Measurements from ENCODE around the gene DNAJB9. TPM values are rescaled to one million over a fixed set of nuclear protein-coding genes. Genes with fewer than 3 reads are reported as not detected.

Gene DNAJB9
- 16.2 TPM for total RNA-seq

DNA sequence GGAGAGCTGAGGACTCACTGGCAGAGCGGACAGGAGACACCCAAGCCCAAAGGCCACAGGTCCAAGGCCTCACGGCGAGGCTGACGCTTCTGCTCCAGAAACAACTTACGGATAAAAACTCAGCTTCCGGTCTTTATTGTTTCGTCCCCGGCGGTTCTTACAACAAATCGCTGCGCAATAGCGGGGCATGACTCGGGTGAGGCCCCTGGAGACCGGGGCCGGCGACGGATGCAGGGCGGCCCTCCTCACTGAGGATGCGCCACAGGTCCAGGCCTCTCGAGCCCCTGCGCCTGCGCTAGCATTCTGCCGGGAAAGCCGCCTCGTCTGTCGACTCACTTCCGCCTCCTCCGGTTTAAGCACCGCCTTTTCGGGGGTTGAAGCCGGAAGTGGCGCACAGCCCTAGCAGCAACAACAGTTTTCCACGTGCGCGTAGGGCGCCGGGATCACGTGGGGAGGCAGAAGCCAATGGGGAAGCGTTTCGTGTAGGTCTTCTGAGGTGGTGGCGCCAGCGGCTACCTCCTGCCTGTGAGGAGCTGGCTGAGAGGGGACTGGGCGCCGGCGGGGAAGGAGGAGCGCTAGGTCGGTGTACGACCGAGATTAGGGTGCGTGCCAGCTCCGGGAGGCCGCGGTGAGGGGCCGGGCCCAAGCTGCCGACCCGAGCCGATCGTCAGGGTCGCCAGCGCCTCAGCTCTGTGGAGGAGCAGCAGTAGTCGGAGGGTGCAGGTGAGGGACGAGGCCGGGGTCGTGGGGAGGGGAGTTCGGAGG is at the start of gene DNAJB9, which contains the start of gene THAP5:
TSS of gene DNAJB9 (plus strand) at position 494 of the 765 bp plus-strand sequence. CDS start 1,853 bp downstream, outside the sequence.
TSS of gene THAP5 (minus strand) at position 326 of the 765 bp plus-strand sequence. CDS start at position 189, 137 bp downstream.
- Histone ChIP-seq H3K36me3 (ENCODE audit: control insufficient read depth in 3 of 3, insufficient read depth in 3 of 3, low read length in 3 of 3) (peaks cover 0 to 17% (median 16%) of the 10 kb centered on the region in 3 donors), H3K9me3 (ENCODE audit: control insufficient read depth in 3 of 3, low read length in 3 of 3) (no peaks in the 10 kb centered on the region), H3K27me3 (ENCODE audit: control insufficient read depth in 3 of 3, insufficient read depth in 3 of 3, low read length in 3 of 3) (no peaks in the 10 kb centered on the region), H3K27ac (ENCODE audit: low read depth, low read length) (peak within 1 kb of the TSS; percentile 99), H3K4me3 (ENCODE audit: low read length in 3 of 3) (peak within 1 kb of the TSS; percentile 92 to 98 (median 93)), H3K4me1 (ENCODE audit: control insufficient read depth in 3 of 3, insufficient read depth in 3 of 3, low read length in 3 of 3) (peaks cover 11 to 26% (median 18%) of the 10 kb centered on the region in 3 donors), H3K9ac (ENCODE audit: low read depth in 1 of 3, low read length in 3 of 3) (peak within 1 kb of the TSS; percentile 97 to 99 (median 99))

DNA sequence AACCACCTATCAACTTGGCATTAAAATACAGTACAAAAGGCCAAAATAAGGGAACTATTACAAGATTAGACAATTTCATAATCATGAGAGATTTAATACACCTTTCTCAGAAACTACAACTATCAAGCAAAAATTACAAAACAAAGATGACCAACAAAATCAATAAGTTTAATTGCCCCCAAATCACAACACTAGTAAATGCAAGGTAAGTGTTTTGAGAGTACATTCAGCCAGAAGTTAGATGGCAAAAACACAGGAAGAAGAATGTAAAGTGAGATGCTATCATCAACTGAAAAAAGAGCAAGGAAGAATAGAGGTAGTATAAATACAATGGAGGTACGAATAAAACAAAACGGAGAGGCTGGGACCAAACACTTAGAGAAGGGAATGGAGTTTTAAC is 46.9 kb upstream of the DNAJB9 start:
- Histone ChIP-seq H3K4me1 (ENCODE audit: control insufficient read depth in 3 of 3, insufficient read depth in 3 of 3, low read length in 3 of 3) (peaks cover 16 to 21% (median 19%) of the 10 kb centered on the region in 3 donors), H3K27ac (ENCODE audit: low read depth, low read length) (no peak overlapping the region), H3K4me3 (ENCODE audit: low read length in 3 of 3) (no peak overlapping the region)

DNA sequence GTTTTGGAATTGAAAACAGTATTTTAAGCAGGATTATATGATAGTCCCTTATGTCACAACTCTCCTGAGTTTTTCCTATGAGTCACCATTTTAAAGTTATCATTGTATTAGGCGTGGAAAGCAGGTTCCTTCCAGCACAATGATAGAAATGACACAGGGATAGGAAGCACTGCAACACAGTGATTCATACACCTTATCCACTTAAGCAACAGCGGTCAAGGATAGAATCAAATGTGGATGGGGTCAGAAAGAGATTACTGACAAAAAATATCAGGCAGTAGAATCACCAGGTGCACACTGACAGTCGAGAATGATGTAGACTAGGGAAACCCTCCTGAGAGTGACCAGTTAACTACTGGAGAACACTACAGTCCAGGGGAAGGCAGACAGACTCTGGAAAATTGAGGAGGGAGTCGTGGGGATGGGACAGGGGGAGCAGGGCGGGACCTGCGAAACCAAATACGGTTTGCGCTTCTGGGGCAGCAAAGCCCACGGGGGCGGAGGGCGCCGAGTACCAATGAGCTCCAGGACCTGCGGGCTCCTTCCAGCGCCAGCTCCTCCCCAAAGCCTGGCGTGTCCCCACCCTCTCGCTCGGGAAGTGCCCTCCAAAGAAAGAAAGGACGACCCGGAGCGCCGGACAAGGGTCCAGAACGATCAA is 44.2 kb upstream of the DNAJB9 start:
- Histone ChIP-seq H3K9me3 (ENCODE audit: control insufficient read depth in 3 of 3, low read length in 3 of 3) (no peaks in the 10 kb centered on the region), H3K4me1 (ENCODE audit: control insufficient read depth in 3 of 3, insufficient read depth in 3 of 3, low read length in 3 of 3) (peaks cover 16 to 19% (median 18%) of the 10 kb centered on the region in 3 donors), H3K27ac (ENCODE audit: low read depth, low read length) (peak overlapping the region; percentile 99), H3K4me3 (ENCODE audit: low read length in 3 of 3) (peak overlapping the region; percentile 90 to 97 (median 91)), H3K27me3 (ENCODE audit: control insufficient read depth in 3 of 3, insufficient read depth in 3 of 3, low read length in 3 of 3) (no peaks in the 10 kb centered on the region), H3K9ac (ENCODE audit: low read depth in 1 of 3, low read length in 3 of 3) (peak overlapping the region; percentile 95 to 96 (median 96)), H3K36me3 (ENCODE audit: control insufficient read depth in 3 of 3, insufficient read depth in 3 of 3, low read length in 3 of 3) (no peaks in the 10 kb centered on the region)

More for the DNA sequence above, 46.9 kb upstream of the DNAJB9 start:
- Histone ChIP-seq H3K36me3 (ENCODE audit: control insufficient read depth in 3 of 3, insufficient read depth in 3 of 3, low read length in 3 of 3) (peaks cover 0 to 6% (median 6%) of the 10 kb centered on the region in 3 donors), H3K27me3 (ENCODE audit: control insufficient read depth in 3 of 3, insufficient read depth in 3 of 3, low read length in 3 of 3) (no peaks in the 10 kb centered on the region), H3K9me3 (ENCODE audit: control insufficient read depth in 3 of 3, low read length in 3 of 3) (no peaks in the 10 kb centered on the region), H3K9ac (ENCODE audit: low read depth in 1 of 3, low read length in 3 of 3) (no peak overlapping the region)

DNA sequence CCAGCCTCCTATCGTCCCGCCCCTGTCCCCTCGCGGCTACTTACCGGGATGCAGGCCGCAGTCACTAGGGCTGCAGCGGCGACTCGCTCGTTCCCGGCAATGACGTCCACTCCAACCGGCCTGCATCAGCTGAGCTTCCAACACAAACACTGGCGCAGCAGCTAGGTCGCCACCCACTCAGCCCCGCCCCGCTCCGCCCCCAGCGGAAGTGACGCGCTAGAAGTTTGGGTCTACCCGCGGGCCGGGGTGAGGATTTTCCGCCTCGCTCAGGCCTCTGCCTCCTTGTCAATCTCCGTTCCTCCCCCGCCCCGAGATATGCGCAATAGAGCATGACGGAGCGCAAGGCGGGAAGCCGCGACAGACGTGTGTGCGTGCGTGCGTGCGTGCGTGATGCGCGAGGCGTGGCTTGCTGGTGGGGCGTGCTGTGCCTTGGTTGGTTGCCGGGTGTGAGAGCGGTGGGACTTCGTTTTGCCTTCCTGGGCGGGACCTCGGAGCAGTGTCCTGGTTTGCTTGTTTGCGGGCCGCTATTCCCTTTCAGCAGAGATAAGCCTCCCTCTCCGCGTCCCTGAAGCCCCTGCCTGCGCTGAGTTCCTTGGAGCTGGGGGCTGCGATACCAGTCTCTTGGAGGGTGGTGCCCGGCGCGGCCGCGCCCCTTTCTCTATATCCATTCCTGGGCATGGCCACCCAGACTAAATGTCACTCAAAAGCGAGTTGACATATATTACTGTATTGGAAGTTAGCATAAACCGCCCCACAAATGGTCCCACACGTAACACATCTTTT is 43.5 kb upstream of the DNAJB9 start, which contains the start of gene PNPLA8:
TSS of gene PNPLA8 (minus strand) at position 151 of the 783 bp plus-strand sequence. CDS start 10,644 bp downstream, outside the sequence.
- no peaks in the 10 kb centered on the region for H3K27me3 ChIP-seq (ENCODE audit: control insufficient read depth in 3 of 3, insufficient read depth in 3 of 3, low read length in 3 of 3)
- H3K9me3 ChIP-seq (ENCODE audit: control insufficient read depth in 3 of 3, low read length in 3 of 3): no peaks in the 10 kb centered on the region
- H3K9ac ChIP-seq (ENCODE audit: low read depth in 1 of 3, low read length in 3 of 3): peak within 1 kb of the TSS; percentile 96 to 97 (median 96)
- H3K4me1 ChIP-seq (ENCODE audit: control insufficient read depth in 3 of 3, insufficient read depth in 3 of 3, low read length in 3 of 3): peaks cover 16 to 19% (median 18%) of the 10 kb centered on the region in 3 donors
- H3K27ac ChIP-seq (ENCODE audit: low read depth, low read length): peak within 1 kb of the TSS; percentile 99
- H3K4me3 ChIP-seq (ENCODE audit: low read length in 3 of 3): peak within 1 kb of the TSS; percentile 90 to 97 (median 91)
- H3K36me3 ChIP-seq (ENCODE audit: control insufficient read depth in 3 of 3, insufficient read depth in 3 of 3, low read length in 3 of 3): no peaks in the 10 kb centered on the region

DNA sequence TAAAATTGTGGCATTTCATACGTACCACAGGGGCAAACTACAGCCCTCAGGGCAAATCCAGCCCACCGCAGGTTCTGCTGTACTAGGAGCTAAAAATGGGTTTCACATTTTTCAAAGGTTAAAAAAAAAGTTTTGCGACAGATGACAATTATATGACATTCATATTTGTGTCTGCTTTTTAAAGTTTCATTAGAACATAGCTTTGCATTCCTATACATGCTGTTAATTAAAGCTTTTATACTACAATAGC is 43.0 kb upstream of the DNAJB9 start:
- H3K4me1 ChIP-seq (ENCODE audit: control insufficient read depth in 3 of 3, insufficient read depth in 3 of 3, low read length in 3 of 3): peaks cover 16 to 19% (median 18%) of the 10 kb centered on the region in 3 donors
- H3K9ac ChIP-seq (ENCODE audit: low read depth in 1 of 3, low read length in 3 of 3): peak overlapping the region; percentile 93 to 97 (median 96)
- no peaks in the 10 kb centered on the region for H3K36me3 ChIP-seq (ENCODE audit: control insufficient read depth in 3 of 3, insufficient read depth in 3 of 3, low read length in 3 of 3)
- no peaks in the 10 kb centered on the region for H3K9me3 ChIP-seq (ENCODE audit: control insufficient read depth in 3 of 3, low read length in 3 of 3)
- peak overlapping the region; percentile 88 to 91 (median 89) for H3K4me3 ChIP-seq (ENCODE audit: low read length in 3 of 3)
- no peaks in the 10 kb centered on the region for H3K27me3 ChIP-seq (ENCODE audit: control insufficient read depth in 3 of 3, insufficient read depth in 3 of 3, low read length in 3 of 3)
- H3K27ac ChIP-seq (ENCODE audit: low read depth, low read length): peak overlapping the region; percentile 99

DNA sequence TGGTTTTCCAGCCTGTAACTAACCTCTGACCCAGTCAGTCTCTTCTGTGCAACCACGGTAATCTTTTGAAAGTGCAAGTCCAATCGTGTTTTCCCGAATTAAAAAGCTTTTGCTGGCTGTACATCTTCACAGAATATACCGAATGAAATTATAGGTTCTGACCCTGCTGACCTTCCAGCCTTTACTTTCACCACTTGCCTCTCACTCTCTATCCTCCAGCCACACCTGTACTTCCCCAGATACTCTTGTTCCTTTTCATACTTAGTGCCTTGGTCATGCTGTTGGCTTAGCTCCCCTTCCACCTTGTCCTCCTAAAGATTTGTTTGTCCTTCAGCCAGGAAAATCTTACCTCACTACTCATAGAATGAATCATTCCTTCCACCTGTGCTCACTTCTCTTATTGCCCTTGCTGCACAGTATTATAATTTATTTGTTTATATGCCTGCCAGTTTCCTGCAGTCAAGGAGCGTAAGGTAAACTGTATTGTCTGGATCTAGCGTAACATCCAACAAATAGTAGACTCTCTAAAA is 41.4 kb upstream of the DNAJB9 start:
- Histone ChIP-seq H3K36me3 (ENCODE audit: control insufficient read depth in 3 of 3, insufficient read depth in 3 of 3, low read length in 3 of 3) (no peaks in the 10 kb centered on the region), H3K9me3 (ENCODE audit: control insufficient read depth in 3 of 3, low read length in 3 of 3) (no peaks in the 10 kb centered on the region), H3K9ac (ENCODE audit: low read depth in 1 of 3, low read length in 3 of 3) (no peak overlapping the region), H3K27ac (ENCODE audit: low read depth, low read length) (no peak overlapping the region), H3K4me1 (ENCODE audit: control insufficient read depth in 3 of 3, insufficient read depth in 3 of 3, low read length in 3 of 3) (peaks cover 16 to 19% (median 18%) of the 10 kb centered on the region in 3 donors), H3K4me3 (ENCODE audit: low read length in 3 of 3) (no peak overlapping the region), H3K27me3 (ENCODE audit: control insufficient read depth in 3 of 3, insufficient read depth in 3 of 3, low read length in 3 of 3) (no peaks in the 10 kb centered on the region)

DNA sequence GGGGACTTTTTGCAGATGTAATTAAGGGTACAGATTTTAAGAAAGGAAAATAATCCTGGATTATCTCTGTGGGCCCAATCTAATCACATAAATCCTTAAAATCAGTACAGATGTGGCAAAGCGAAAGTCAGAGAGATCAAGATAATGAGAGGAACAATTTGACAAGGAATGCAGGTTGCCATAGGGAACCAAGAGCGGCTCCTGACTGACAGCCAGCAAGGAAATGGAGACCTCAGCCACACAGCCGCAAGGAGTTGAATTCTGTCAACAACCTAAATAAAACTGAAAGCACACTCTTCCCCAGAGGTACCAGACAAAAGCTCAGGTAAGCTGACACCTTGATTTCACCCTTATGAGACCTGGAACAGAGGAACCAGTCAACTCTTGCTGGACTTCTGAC is 40.3 kb upstream of the DNAJB9 start:
- no peaks in the 10 kb centered on the region for H3K27me3 ChIP-seq (ENCODE audit: control insufficient read depth in 3 of 3, insufficient read depth in 3 of 3, low read length in 3 of 3)
- no peaks in the 10 kb centered on the region for H3K9me3 ChIP-seq (ENCODE audit: control insufficient read depth in 3 of 3, low read length in 3 of 3)
- H3K4me3 ChIP-seq (ENCODE audit: low read length in 3 of 3): no peak overlapping the region
- H3K27ac ChIP-seq (ENCODE audit: low read depth, low read length): no peak overlapping the region
- peaks cover 10 to 13% (median 11%) of the 10 kb centered on the region in 3 donors for H3K4me1 ChIP-seq (ENCODE audit: control insufficient read depth in 3 of 3, insufficient read depth in 3 of 3, low read length in 3 of 3)
- H3K9ac ChIP-seq (ENCODE audit: low read depth in 1 of 3, low read length in 3 of 3): no peak overlapping the region
- H3K36me3 ChIP-seq (ENCODE audit: control insufficient read depth in 3 of 3, insufficient read depth in 3 of 3, low read length in 3 of 3): no peaks in the 10 kb centered on the region

DNA sequence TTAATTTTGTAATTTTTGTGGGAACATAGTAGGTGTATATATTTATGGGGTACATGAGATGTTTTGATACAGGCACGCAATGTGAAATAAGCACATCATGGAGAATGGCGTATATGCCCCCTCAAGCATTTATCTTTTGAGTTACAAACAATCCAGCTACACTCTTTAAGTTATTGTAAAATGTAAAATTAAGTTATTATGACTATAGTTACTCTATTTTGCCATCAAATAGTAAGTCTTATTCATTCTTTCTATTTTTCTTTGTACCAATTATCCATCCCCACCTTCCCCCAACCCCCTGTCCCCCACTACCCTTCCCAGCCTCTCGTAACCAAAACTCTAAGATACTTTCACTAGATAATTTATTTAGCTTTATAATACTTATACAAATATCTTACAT is 36.0 kb upstream of the DNAJB9 start:
- Histone ChIP-seq H3K9ac (ENCODE audit: low read depth in 1 of 3, low read length in 3 of 3) (no peak overlapping the region), H3K4me1 (ENCODE audit: control insufficient read depth in 3 of 3, insufficient read depth in 3 of 3, low read length in 3 of 3) (no peaks in the 10 kb centered on the region), H3K27me3 (ENCODE audit: control insufficient read depth in 3 of 3, insufficient read depth in 3 of 3, low read length in 3 of 3) (no peaks in the 10 kb centered on the region), H3K9me3 (ENCODE audit: control insufficient read depth in 3 of 3, low read length in 3 of 3) (no peaks in the 10 kb centered on the region), H3K4me3 (ENCODE audit: low read length in 3 of 3) (no peak overlapping the region), H3K36me3 (ENCODE audit: control insufficient read depth in 3 of 3, insufficient read depth in 3 of 3, low read length in 3 of 3) (no peaks in the 10 kb centered on the region), H3K27ac (ENCODE audit: low read depth, low read length) (no peak overlapping the region)

DNA sequence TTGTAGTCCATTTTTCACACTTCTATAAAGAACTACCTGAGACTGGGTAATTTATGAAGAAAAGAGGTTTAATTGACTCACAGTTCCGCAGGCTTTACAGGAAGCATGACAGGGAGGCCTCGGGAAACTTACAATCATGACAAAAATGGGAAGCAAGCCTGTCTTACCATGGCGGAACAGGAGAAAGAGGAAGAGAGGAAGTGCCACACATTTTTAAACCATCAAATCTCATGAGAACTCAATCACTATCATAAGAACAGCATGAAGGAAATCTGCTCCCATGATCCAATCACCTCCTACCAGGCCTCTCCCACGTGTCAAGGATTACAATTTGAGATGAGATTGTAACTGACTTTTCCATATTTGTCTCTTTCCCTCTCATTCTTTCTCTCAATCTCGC is 34.4 kb upstream of the DNAJB9 start:
- H3K4me3 ChIP-seq (ENCODE audit: low read length in 3 of 3): no peak overlapping the region
- no peak overlapping the region for H3K27ac ChIP-seq (ENCODE audit: low read depth, low read length)
- H3K9ac ChIP-seq (ENCODE audit: low read depth in 1 of 3, low read length in 3 of 3): no peak overlapping the region
- H3K4me1 ChIP-seq (ENCODE audit: control insufficient read depth in 3 of 3, insufficient read depth in 3 of 3, low read length in 3 of 3): no peaks in the 10 kb centered on the region
- H3K9me3 ChIP-seq (ENCODE audit: control insufficient read depth in 3 of 3, low read length in 3 of 3): no peaks in the 10 kb centered on the region
- no peaks in the 10 kb centered on the region for H3K36me3 ChIP-seq (ENCODE audit: control insufficient read depth in 3 of 3, insufficient read depth in 3 of 3, low read length in 3 of 3)
- H3K27me3 ChIP-seq (ENCODE audit: control insufficient read depth in 3 of 3, insufficient read depth in 3 of 3, low read length in 3 of 3): no peaks in the 10 kb centered on the region

Data from skeletal muscle tissue (tissue), 4 donors.